SKM-1 treated with dmso at 0.1 percent for 144 hours (cell line): ENCODE results near the gene ST6GALNAC3.
A peak's percentile ranks its signal among the peaks of the same experiment; 100 is the strongest.

Source experiments
- DNase-seq: peaks from one replicate; lab custom pipeline; 2025; ENCODE audit not compliant: unreplicated experiment; lab: John Stamatoyannopoulos, UW

ST6GALNAC3 gene

DNA sequence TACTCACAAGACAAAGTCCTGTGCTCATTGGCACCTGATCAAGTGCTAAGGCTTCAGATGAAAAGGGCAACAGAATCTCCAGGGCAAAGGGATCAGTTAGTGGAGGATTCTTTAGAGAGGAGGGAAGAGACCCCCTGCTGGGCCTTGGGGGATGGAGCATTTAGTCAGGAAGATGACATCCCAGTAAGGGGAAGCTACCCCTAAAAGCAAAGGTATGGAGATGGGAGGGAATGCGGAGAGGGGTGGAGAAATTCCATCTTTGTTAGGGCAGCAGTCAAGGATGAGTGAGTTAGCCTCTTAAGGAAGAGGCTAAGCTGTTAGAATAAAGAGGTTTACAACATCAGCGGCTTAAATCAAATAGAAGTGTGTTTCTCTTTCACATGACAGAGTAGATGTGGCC is 67.4 kb downstream of the ST6GALNAC3 start:
- no peak for DNase-seq

DNA sequence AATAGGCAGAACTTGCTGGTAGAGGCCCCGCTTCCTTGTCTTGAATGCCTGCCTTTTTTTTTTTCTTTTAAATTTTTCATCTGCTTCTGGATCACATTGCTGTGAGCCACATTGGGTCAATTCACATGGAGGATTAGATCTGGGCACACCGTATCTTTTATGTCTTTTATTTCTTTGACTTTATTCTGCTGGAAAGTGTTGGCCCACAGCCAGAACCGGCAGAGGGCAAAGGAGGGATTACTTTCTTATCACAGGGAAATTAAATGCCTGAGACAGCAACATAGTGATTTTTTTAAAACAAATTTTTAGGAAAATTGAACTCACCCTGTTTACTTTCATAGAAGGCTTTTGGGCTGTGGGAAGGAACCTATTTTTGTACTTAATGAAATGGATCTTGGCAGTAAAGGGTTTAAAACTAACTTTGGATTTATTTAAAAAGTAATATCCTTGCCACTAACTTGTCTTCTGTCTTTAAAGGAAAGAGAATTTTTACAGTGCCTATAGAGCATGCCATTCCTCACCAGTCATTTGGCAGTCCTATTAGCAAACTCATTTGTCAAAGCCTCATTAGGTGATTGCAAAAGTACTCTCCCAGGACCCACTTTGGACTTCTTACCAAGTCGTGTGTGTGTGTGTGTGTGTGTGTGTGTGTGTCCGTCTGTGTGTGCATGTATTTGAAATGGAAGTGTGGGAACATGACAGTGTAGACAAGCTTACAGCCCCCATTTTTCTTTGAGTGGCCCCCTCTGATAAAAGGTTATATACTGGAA is 68.4 kb downstream of the ST6GALNAC3 start:
- DNase-seq, result no peak

DNA sequence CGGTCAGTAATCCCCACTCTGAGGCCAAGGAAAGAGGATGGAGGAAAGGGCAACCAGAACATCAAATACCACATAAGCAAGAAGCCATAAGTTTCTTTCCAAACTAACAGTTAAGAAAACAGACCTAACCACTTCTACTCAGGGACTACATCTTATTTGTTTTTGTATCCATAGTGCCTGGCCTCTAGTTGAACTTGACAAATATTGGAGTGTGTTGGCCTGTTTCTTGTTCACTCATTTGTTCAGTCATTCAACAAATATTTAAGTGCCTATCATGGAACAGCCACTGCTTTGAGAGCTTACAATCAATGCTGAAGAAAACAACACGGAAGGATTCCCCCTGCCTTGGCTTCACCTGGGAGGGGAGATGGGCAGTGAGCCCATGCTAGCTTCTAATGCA is 69.7 kb downstream of the ST6GALNAC3 start:
- DNase-seq, result no peak

DNA sequence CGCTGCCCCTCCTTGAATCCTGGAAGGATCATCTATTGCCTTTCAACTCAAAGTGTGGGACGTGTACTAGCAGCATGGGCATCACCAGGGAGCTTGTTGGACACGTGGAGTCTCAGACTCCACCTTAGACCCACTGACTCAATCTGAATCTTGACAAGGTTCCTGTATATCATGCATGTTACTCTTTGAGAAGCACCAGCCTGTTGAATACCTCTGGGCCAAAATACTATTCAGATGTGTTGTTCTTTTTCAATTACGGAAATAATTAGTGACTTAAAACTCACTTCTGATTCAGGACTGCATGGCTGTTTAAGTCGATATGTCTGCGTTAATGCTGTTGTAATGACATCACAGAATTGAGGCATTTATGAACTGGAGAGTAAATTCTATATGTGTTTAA is 70.8 kb downstream of the ST6GALNAC3 start:
- no peak for DNase-seq

- DNase-seq, result no peak
Observed at GRCh38 chr1:76146184-76146583, 71.6 kb downstream of the ST6GALNAC3 start.

GRCh38 chr1:76147917-76148316 is 73.4 kb downstream of the ST6GALNAC3 start:
- no peak for DNase-seq

DNA sequence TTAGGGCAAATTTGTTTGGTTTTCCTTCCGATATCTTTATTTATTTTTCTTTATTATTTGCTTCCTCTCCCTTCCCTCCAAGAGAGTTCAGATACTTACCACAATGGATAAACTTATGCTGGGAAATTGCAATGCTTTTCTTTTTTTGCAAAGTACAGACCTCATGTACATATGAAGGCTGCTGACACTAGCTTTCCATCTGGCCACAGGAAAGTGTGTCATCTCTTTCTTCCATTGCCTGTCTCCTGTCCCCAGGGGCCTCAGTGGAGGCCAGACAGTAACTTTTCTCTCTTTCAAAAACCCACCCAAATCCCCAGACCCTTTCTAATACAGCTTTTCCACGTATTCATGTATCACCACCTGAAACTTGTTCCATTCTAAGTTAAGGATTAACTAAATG is 73.9 kb downstream of the ST6GALNAC3 start:
- no peak for DNase-seq

DNA sequence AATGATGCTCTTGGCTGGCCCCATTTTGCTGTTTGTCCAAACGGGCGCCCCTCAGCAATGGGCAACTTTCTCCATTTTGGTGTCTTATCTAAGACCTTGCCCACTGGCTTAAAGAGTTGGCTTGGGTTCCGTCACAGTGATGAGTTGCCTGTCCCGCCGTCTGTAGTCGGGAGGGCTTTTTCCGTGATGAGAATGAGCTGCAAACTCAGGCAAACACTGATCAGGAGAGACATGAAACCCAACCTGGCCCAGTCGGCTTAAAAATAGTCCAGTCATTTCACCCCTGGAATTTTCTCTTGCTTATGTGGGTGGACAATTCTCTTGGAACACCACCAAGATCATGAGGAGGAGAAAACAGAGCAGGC is 79.3 kb downstream of the ST6GALNAC3 start:
- no peak for DNase-seq

- peak; percentile 57 for DNase-seq
Observed at GRCh38 chr1:76154206-76154956, 79.8 kb downstream of the ST6GALNAC3 start.

- DNase-seq, result no peak
Observed at GRCh38 chr1:76156987-76157386, 82.4 kb downstream of the ST6GALNAC3 start.

DNA sequence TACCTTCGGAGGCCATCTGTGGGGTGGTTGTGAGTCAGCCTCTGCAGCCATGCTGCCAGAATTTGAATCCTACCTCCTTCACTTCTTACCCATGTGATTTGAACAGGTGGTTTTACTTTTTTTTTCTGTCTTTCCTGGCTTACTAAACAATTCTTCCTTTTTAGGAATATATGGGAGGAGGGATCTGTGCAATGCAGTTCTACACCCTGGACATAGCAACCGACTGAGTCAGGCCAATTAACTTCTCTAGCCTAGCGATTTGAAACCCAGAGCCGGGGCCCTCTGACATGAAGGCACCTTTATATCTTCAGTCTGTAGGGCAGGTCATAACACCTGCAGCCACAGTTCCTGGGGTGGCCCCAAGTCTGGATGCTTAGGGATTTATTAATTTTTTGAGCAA is 83.6 kb downstream of the ST6GALNAC3 start:
- no peak for DNase-seq

GRCh38 chr1:76160225-76160624 is 85.7 kb downstream of the ST6GALNAC3 start:
- peak; percentile 2 for DNase-seq

- DNase-seq, result no peak
Observed at GRCh38 chr1:76161451-76161850, 86.9 kb downstream of the ST6GALNAC3 start.

GRCh38 chr1:76162254-76162653 is 87.7 kb downstream of the ST6GALNAC3 start:
- DNase-seq, result no peak

DNA sequence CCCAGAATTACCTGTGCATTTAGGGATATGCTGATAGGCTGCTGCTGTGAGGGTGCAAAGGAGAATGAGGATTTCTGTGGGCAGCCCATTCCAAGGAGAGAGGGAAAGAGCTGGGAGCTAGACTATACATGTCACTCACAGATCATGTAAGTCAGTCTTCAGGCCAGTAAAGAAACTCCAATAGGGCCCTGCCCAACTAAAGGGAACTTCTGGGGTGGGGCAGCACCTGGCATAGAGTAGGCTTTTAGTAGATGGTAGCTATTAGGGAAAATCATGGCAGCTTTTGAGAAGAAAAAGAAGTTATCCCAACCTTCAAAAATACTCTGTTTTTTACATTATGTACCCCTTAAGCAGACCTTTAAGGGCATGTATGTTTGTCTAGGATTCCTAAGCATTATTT is 89.6 kb downstream of the ST6GALNAC3 start:
- no peak for DNase-seq

GRCh38 chr1:76170084-76170483 is 95.5 kb downstream of the ST6GALNAC3 start:
- no peak for DNase-seq

- no peak for DNase-seq
Observed at GRCh38 chr1:76170513-76170912, 96.0 kb downstream of the ST6GALNAC3 start.

DNA sequence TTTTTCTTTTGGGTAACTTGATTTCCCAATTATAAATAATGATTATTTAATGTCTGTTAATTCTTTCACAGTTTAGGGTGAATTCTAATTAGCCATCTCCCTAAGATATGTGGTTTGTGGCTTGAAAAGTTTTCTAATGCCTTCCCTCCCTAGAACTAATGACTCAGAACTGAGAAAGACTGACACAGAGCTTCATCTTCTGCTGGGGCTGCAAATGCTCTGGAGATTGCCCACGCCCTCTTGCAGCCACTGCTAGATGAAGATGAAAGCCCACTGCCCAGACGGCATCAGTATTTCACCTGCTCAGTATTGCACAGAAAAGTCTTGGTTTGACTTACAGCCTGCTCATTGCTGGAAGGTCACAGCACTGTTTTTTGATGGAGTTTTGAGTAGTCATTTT is 101.5 kb downstream of the ST6GALNAC3 start:
- DNase-seq, result no peak

DNA sequence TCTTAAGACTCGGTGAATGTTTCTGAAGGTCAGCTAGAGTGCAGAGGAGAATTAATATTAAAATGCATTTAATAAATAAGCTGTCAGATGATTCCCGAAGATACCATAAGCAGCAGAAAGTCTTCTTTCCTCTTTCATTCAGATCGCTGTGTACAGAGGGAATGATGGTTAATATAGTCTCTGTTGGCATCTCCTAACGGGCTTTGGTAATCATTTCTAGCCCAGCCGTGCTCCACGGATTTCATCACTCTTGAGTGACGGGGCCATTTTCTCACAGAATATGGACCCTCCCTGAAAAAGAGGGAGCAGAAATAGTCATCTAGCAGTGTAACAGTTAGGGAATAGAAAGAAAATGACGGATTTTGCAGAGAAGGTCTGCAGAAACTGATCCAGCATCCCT is 103.1 kb downstream of the ST6GALNAC3 start:
- DNase-seq, result no peak

DNA sequence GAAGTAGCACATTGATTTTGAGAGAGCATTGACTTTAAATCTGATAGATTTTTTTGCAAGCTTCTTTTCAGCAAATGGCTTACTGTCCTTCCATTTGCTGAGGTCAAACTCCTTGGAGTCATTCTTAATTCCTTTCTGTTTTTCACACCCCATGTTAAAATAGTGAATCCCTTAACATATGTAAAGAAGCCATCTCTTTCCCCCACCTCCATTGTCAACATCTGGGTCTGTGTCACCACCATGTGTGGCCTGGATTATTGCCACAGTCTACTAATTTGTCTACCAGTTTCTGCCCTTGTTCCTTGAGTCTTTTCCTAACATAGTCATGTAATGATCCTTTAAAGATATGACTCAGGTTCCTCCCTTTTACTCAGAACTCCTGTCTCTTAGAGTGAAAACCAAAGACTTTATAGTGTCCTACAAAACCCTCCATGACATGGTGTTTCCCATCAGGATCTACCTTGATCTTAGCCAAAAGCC is 104.7 kb downstream of the ST6GALNAC3 start:
- DNase-seq, result no peak

- no peak for DNase-seq
Observed at GRCh38 chr1:76185207-76185606, 110.7 kb downstream of the ST6GALNAC3 start.

GRCh38 chr1:76186554-76187170 is 112.1 kb downstream of the ST6GALNAC3 start:
- no peak for DNase-seq
